Lung (tissue), 12 donors: ENCODE measurements around the gene FHAD1. TPM values are rescaled to one million over a fixed set of nuclear protein-coding genes. Genes with fewer than 3 reads are reported as not detected.

Experiments used
- ATAC-seq: fragments of 200-7000 bp; cut with Tn5 transposase; one replicate; pipeline ENCODE4 v1.9.1; 2020; ENCODE audit warnings: moderate number of reproducible peaks; ENCODE audit not compliant: insufficient read depth, low FRiP score
- DNase-seq, 3 donors: peaks; one replicate each; pipeline ENCODE4 v3.0.0-alpha.2; 2013 to 2017
- H3K27ac ChIP-seq, 2 donors: one replicate each; pipeline ENCODE4 v1.5.1; 2013; ENCODE audit warnings: mild to moderate bottlenecking in 2 of 2, moderate library complexity in 2 of 2, control low read depth in 1 of 2, inconsistent platforms in 1 of 2, low read depth in 1 of 2, low read length in 1 of 2
- H3K27me3 ChIP-seq, 3 donors: one replicate each; pipeline ENCODE4 v1.5.1; 2013; ENCODE audit warnings: low read length in 2 of 3; ENCODE audit not compliant: control insufficient read depth in 3 of 3, insufficient read depth in 3 of 3
- H3K36me3 ChIP-seq, 4 donors: one replicate each; pipeline ENCODE4 v1.5.1; 2013; ENCODE audit warnings: low read length in 4 of 4, mild to moderate bottlenecking in 1 of 4, moderate library complexity in 1 of 4; ENCODE audit not compliant: control insufficient read depth in 4 of 4, insufficient read depth in 4 of 4
- H3K4me1 ChIP-seq, 5 donors: one replicate each; pipeline ENCODE4 v1.5.1; 2013; ENCODE audit warnings: low read length in 5 of 5, mild to moderate bottlenecking in 2 of 5, moderate library complexity in 1 of 5; ENCODE audit not compliant: control insufficient read depth in 5 of 5, insufficient read depth in 5 of 5
- H3K4me3 ChIP-seq: one replicate; pipeline ENCODE4 v1.5.1; 2013; ENCODE audit warnings: mild to moderate bottlenecking, control low read depth, moderate library complexity
- H3K9ac ChIP-seq, 2 donors: one replicate each; pipeline ENCODE4 v1.5.1; 2013; ENCODE audit warnings: low read length in 2 of 2, control low read depth in 1 of 2; ENCODE audit not compliant: insufficient read depth in 1 of 2
- H3K9me3 ChIP-seq, 4 donors: one replicate each; pipeline ENCODE4 v1.5.1; 2013; ENCODE audit warnings: low read length in 3 of 4, mild to moderate bottlenecking in 1 of 4, moderate library complexity in 1 of 4; ENCODE audit not compliant: control insufficient read depth in 4 of 4, insufficient read depth in 3 of 4
- WGBS, 2 donors: extraction: QIAGEN DNeasy Blood & Tissue Kit; methylation state at CpG; one replicate each; pipeline ENCODE4 v1.1.7; 2013; 5-methylcytosine and 5-hydroxymethylcytosine counted together
- polyA plus RNA-seq, 2 donors: library from polyadenylated mRNA; stranded (reverse); fragments of 200-250 nt; gene quantifications; one replicate each; pipeline ENCODE4 v1.2.1, GENCODE V29; 2013
- total RNA-seq, 2 donors: library from RNA; depleted of rRNA in 1 of 2; stranded (reverse); fragments of >200 nt in 1 of 2; gene quantifications; one replicate each; pipeline ENCODE4 v1.2.1, GENCODE V29; 2014 to 2021
- TF ChIP-seq, protein P1 (sequence below): IDR thresholded peaks from 2 replicates; pipeline ENCODE4 v1.5.1; 2012; ENCODE audit warnings: mild to moderate bottlenecking; ENCODE audit errors: control extremely low read depth, extremely low read depth
- donor health status: control.
- donor health status: control.
- donor health status: Bipolar disorder and iron deficiency.
- donor health status: healthy.
- donor health status: DM: yes; HTN: yes; CAD: no.

The FHAD1 gene
- total and polyA plus RNA-seq, 4 donors = 4.4 to 25.9 (median 9.2) TPM

DNA sequence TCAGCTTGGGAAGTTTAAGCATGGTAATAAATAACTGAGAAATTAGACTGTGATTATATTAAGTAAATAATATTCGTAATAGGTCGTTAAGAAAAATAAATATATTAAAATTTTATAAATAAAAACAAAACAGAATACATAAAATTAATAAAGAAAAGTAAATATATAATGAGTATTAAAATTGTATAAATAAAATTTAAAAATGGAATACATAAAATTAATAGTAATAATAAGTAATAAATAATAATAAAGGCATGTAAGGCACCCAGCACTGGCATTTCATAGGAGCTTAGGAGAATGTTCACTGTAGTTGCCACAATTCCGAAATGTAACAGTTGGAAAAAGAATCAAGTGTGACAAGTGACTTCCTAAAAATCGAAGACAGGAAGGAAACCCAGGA, 45.8 kb upstream of the FHAD1 start:
- peaks cover 0 to 2% (median 0%) of the 10 kb centered on the region in 4 donors for H3K36me3 ChIP-seq
- peaks cover 0 to 16% (median 1%) of the 10 kb centered on the region in 5 donors for H3K4me1 ChIP-seq
- TF ChIP-seq, protein P1, sequence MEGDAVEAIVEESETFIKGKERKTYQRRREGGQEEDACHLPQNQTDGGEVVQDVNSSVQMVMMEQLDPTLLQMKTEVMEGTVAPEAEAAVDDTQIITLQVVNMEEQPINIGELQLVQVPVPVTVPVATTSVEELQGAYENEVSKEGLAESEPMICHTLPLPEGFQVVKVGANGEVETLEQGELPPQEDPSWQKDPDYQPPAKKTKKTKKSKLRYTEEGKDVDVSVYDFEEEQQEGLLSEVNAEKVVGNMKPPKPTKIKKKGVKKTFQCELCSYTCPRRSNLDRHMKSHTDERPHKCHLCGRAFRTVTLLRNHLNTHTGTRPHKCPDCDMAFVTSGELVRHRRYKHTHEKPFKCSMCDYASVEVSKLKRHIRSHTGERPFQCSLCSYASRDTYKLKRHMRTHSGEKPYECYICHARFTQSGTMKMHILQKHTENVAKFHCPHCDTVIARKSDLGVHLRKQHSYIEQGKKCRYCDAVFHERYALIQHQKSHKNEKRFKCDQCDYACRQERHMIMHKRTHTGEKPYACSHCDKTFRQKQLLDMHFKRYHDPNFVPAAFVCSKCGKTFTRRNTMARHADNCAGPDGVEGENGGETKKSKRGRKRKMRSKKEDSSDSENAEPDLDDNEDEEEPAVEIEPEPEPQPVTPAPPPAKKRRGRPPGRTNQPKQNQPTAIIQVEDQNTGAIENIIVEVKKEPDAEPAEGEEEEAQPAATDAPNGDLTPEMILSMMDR = no peak
- H3K9ac ChIP-seq = no peak overlapping the region
- no peaks in the 10 kb centered on the region for H3K9me3 ChIP-seq
- no peaks in the 10 kb centered on the region for H3K27me3 ChIP-seq
- H3K27ac ChIP-seq = no peak overlapping the region
- DNase-seq = no peak
- no peak overlapping the region for H3K4me3 ChIP-seq
- ATAC-seq = no peak
- 61 to 64% methylated on average over 4 of the region's 4 CpGs for WGBS, 2 donors

DNA sequence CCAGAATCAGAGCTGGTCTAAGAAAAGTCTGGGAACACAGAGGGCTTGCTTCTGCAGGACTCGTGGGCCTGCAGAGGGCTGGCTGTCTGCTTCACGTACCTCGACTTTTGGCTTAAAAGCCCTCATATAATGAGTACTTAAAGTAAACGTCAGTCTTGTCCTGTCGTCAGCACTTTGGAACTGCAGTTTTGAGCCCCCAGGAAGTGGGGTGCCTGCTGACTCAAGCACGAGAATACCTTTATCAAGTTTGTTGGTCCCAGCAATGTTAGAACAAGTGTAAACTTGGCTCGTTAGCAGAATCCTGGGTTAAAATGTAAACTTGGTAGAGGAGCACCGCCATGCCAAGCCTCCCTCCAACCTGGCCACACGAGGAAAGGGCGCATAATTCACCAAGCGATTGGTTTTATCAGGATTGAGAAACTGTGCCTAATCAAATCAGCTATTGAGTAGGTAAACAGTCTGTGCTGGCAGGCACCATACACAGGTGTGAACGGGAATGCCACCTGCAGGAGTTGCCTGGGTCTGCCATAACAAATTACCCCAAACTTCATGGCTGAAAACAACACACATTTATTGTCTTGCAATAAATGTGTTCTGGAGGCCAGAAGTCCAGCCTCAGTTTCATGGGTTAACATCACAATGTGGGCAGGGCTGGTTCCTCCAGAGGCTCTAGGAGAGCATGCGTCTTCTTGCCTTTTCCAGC, 45.0 kb upstream of the FHAD1 start:
- H3K9me3 ChIP-seq = no peaks in the 10 kb centered on the region
- no peak overlapping the region for H3K27ac ChIP-seq
- no peak overlapping the region for H3K9ac ChIP-seq
- no peaks in the 10 kb centered on the region for H3K27me3 ChIP-seq
- no peak overlapping the region for H3K4me3 ChIP-seq
- H3K4me1 ChIP-seq = peaks cover 0 to 15% (median 5%) of the 10 kb centered on the region in 5 donors
- 69 to 84% methylated on average over 13 of the region's 13 CpGs for WGBS, 2 donors
- DNase-seq (peak; percentile 52 to 80 (median 53)), ATAC-seq (no peak)
- H3K36me3 ChIP-seq = peaks cover 0 to 2% (median 0%) of the 10 kb centered on the region in 4 donors
- TF ChIP-seq, protein P1 = no peak

DNA sequence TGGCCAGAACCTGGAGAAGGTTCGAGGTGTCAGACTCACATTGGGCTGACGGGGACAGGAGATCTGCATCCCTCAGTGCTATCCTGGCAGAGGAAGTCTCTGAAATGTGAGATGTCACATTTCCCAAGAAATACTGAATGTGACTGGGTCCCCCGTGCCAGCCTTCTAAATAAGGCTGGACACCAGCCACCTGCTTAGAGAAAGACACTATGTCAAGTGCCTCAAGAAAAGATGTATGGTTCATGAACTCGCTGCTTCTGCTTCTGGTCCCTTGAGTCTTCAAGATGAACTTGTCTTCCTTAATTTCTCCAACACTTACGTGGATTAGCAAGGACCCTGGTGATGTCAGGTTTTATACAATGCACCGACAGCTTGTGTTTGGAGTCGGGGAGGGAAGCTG, 42.1 kb upstream of the FHAD1 start:
- H3K36me3 ChIP-seq = peaks cover 0 to 2% (median 0%) of the 10 kb centered on the region in 4 donors
- TF ChIP-seq, protein P1 = no peak
- H3K9me3 ChIP-seq = no peaks in the 10 kb centered on the region
- 91 to 92% methylated on average over 7 of the region's 7 CpGs for WGBS, 2 donors
- H3K27me3 ChIP-seq = no peaks in the 10 kb centered on the region
- ATAC-seq (no peak), DNase-seq (no peak)
- no peak overlapping the region for H3K4me3 ChIP-seq
- no peak overlapping the region for H3K27ac ChIP-seq
- peaks cover 0 to 19% (median 9%) of the 10 kb centered on the region in 5 donors for H3K4me1 ChIP-seq
- no peak overlapping the region for H3K9ac ChIP-seq
